B cell (primary cell): ENCODE measurements around the gene HS3ST6. TPM values are rescaled to one million over a fixed set of nuclear protein-coding genes. Genes with fewer than 3 reads are reported as not detected.

Experiments used
- ATAC-seq: fragments of 200-7000 bp; cut with Tn5 transposase; one replicate; pipeline ENCODE4 v1.10.0; 2021; ENCODE audit warnings: low read depth, mild to moderate bottlenecking, moderate number of reproducible peaks, moderate library complexity
- CTCF ChIA-PET: fragments of 350-600 bp; sonication (Branson Sonifier 250); formaldehyde crosslinking; loops from one replicate; lab custom pipeline; 2021; ENCODE audit warnings: antibody characterized with exemption, inconsistent platforms; lab: Charles Lee
- POLR2A ChIA-PET: fragments of 350-600 bp; sonication (Branson Sonifier 250); formaldehyde crosslinking; loops from one replicate; lab custom pipeline; 2021; ENCODE audit warnings: antibody characterized with exemption; lab: Charles Lee
- DNase-seq: peaks from one replicate; pipeline ENCODE4 v3.0.0; 2013
- H2AFZ ChIP-seq: 2 replicates; pipeline ENCODE4 v1.6.1; 2012; ENCODE audit warnings: mild to moderate bottlenecking, low read depth, low read length; ENCODE audit not compliant: insufficient read depth, poor library complexity, severe bottlenecking
- H3K27ac ChIP-seq, 2 donors: 1 replicate in 1 of 2; 2 replicates in 1 of 2; pipeline ENCODE4 v1.5.1; 2012 to 2013; ENCODE audit warnings: low read length in 2 of 2, mild to moderate bottlenecking in 2 of 2, moderate library complexity in 1 of 2
- H3K27me3 ChIP-seq, 4 experiments: fragments of 200-600 bp in 1 of 4; sonication (generic) in 1 of 4; replicated peaks in 1 of 4; 1 replicate in 2 of 4; 2 replicates in 2 of 4; pipeline versions ENCODE4 v1.6.1 to v1.7.0; 2013 to 2016; ENCODE audit warnings: low read length in 3 of 4, mild to moderate bottlenecking in 2 of 4, mixed read lengths in 1 of 4, moderate library complexity in 1 of 4; ENCODE audit not compliant: insufficient read depth in 4 of 4, control insufficient read depth in 3 of 4; ENCODE audit errors: control extremely low read depth in 1 of 4
- H3K36me3 ChIP-seq, 2 experiments: replicated peaks in 1 of 2; 1 replicate in 1 of 2; 2 replicates in 1 of 2; pipeline versions ENCODE4 v1.6.1 to v1.7.1; 2013; ENCODE audit warnings: low read length in 1 of 2; ENCODE audit not compliant: insufficient read depth in 2 of 2, control insufficient read depth in 1 of 2; ENCODE audit errors: control extremely low read depth in 1 of 2, extremely low read depth in 1 of 2
- H3K4me1 ChIP-seq, 2 donors: fragments of 200-600 bp in 1 of 2; sonication (generic) in 1 of 2; 1 replicate in 1 of 2; 2 replicates in 1 of 2; pipeline versions ENCODE4 v1.5.1 to v1.6.1; 2013 to 2017; ENCODE audit warnings: low read length in 2 of 2; ENCODE audit not compliant: control insufficient read depth in 2 of 2, insufficient read depth in 2 of 2
- H3K4me2 ChIP-seq: replicated peaks from 2 replicates; pipeline ENCODE3; 2012; ENCODE audit warnings: mild to moderate bottlenecking, low read depth, low read length; ENCODE audit not compliant: poor library complexity, severe bottlenecking
- H3K4me3 ChIP-seq, 5 experiments: fragments of 200-600 bp in 1 of 5; sonication (generic) in 1 of 5; 1 replicate in 3 of 5; 2 replicates in 2 of 5; pipeline versions ENCODE4 v1.5.1 to v1.7.0; 2011 to 2016; ENCODE audit warnings: low read length in 4 of 5, mild to moderate bottlenecking in 4 of 5, low read depth in 2 of 5, control low read depth in 1 of 5, moderate library complexity in 1 of 5; ENCODE audit not compliant: insufficient read depth in 1 of 5; ENCODE audit errors: control extremely low read depth in 1 of 5, extremely low read depth in 1 of 5
- H3K79me2 ChIP-seq: fragments of 200-600 bp; sonication (generic); one replicate; pipeline ENCODE4 v1.6.0; 2016; ENCODE audit warnings: low read length; ENCODE audit not compliant: control insufficient read depth, insufficient read depth
- H3K9ac ChIP-seq: fragments of 200-600 bp; sonication (generic); 2 replicates; pipeline ENCODE4 v1.6.1; 2017; ENCODE audit warnings: mild to moderate bottlenecking, low read length, moderate library complexity
- H3K9me3 ChIP-seq, 3 donors: one replicate each; pipeline versions ENCODE4 v1.6.1 to v1.7.1; 2013; ENCODE audit warnings: low read length in 2 of 3; ENCODE audit not compliant: control insufficient read depth in 2 of 3, insufficient read depth in 1 of 3; ENCODE audit errors: control extremely low read depth in 1 of 3
- H4K20me1 ChIP-seq: 2 replicates; pipeline ENCODE4 v1.6.0; 2012; ENCODE audit warnings: mild to moderate bottlenecking, low read length; ENCODE audit not compliant: insufficient read depth, control insufficient read depth, poor library complexity, severe bottlenecking
- H3K27ac Mint-ChIP-seq: one replicate; pipeline ENCODE4 v1.8.0; 2021; ENCODE audit warnings: mixed read lengths
- H3K27me3 Mint-ChIP-seq: one replicate; pipeline ENCODE4 v1.8.0; 2021; ENCODE audit warnings: mixed read lengths
- H3K4me1 Mint-ChIP-seq: one replicate; pipeline ENCODE4 v1.8.0; 2021; ENCODE audit warnings: mixed read lengths
- H3K4me3 Mint-ChIP-seq: one replicate; pipeline ENCODE4 v1.8.0; 2021; ENCODE audit warnings: mixed read lengths
- H3K9me3 Mint-ChIP-seq: one replicate; pipeline ENCODE4 v1.8.0; 2022; ENCODE audit warnings: mixed read lengths; ENCODE audit not compliant: insufficient read depth
- CTCF ChIP-seq: fragments of 200-600 bp; IDR thresholded peaks from one replicate; pipeline ENCODE4 v1.8.0; 2022; ENCODE audit warnings: antibody characterized with exemption, mild to moderate bottlenecking
- EZH2 ChIP-seq: IDR thresholded peaks from 2 replicates; pipeline ENCODE4 v1.6.1; 2012; ENCODE audit warnings: borderline replicate concordance, low read depth, mild to moderate bottlenecking, moderate library complexity, low read length; ENCODE audit not compliant: insufficient read depth, poor library complexity, severe bottlenecking
- WGBS: methylation state at CpG from one replicate; pipeline ENCODE4 v1.1.5; 2013; ENCODE audit warnings: missing lambda C conversion rate; ENCODE audit not compliant: insufficient coverage; 5-methylcytosine and 5-hydroxymethylcytosine counted together
- intact Hi-C: fragments of 100-400 bp; cut with micrococcal nuclease; formaldehyde crosslinking; loops from one replicate; pipeline ENCODE4 v1.10.0; 2022
- polyA plus RNA-seq: library from polyadenylated mRNA; depleted of rRNA; stranded (reverse); fragments of >200 nt; gene quantifications from 2 replicates; pipeline ENCODE4 v1.2.3, GENCODE V29; 2012
- total RNA-seq, 2 donors: library from RNA; stranded (reverse); fragments of 120-200 nt in 1 of 2; gene quantifications; 1 replicate in 1 of 2; 2 replicates in 1 of 2; pipeline versions ENCODE4 v1.2.3 to v1.2.4, GENCODE V29; 2013 to 2022

HS3ST6 gene
- total and polyA plus RNA-seq, 2 donors (not counting 1 experiment from before 2014, with no cell fraction given), result not detected

GRCh38 chr16:1938910-1939309 is 20.7 kb upstream of the HS3ST6 start:
- Histone ChIP-seq H3K4me3 (no peak overlapping the region), H3K9ac (no peak overlapping the region), H3K9me3 (no peaks in the 10 kb centered on the region), H3K4me2 (no peak overlapping the region), H2AFZ (no peak overlapping the region), H3K27me3 (no peaks in the 10 kb centered on the region), H3K27ac (no peak overlapping the region), H3K36me3 (peaks cover 0 to 12% of the 10 kb centered on the region in 2 experiments), H3K4me1 (peaks cover 14 to 18% of the 10 kb centered on the region in 2 donors), H3K79me2 (no peaks in the 10 kb centered on the region), H4K20me1 (no peaks in the 10 kb centered on the region)
- 96% methylated on average over 17 of the region's 17 CpGs for WGBS
- ATAC-seq (no peak), DNase-seq (no peak)
- no peak overlapping the region for H3K4me3 Mint-ChIP-seq
- peaks cover 21% of the 10 kb centered on the region for H3K4me1 Mint-ChIP-seq
- TF ChIP-seq CTCF (no peak), EZH2 (no peak)
- intact Hi-C loops, result no loop called here
- H3K27me3 Mint-ChIP-seq, result no peaks in the 10 kb centered on the region
- CTCF ChIA-PET, result no interaction called here
- H3K27ac Mint-ChIP-seq, result no peak overlapping the region
- no peaks in the 10 kb centered on the region for H3K9me3 Mint-ChIP-seq
- POLR2A ChIA-PET, result no interaction called here

GRCh38 chr16:1938316-1938715 is 20.1 kb upstream of the HS3ST6 start:
- Histone ChIP-seq H3K4me1 (peaks cover 11 to 13% of the 10 kb centered on the region in 2 donors), H3K9ac (no peak overlapping the region), H3K9me3 (no peaks in the 10 kb centered on the region), H2AFZ (no peak overlapping the region), H4K20me1 (no peaks in the 10 kb centered on the region), H3K4me2 (no peak overlapping the region), H3K36me3 (peaks cover 0 to 12% of the 10 kb centered on the region in 2 experiments), H3K27ac (no peak overlapping the region), H3K4me3 (peak overlapping the region in 1 of 5 experiments; percentile 3), H3K27me3 (no peaks in the 10 kb centered on the region), H3K79me2 (no peaks in the 10 kb centered on the region)
- Mint-ChIP-seq H3K27ac (no peak overlapping the region), H3K27me3 (no peaks in the 10 kb centered on the region), H3K4me1 (peaks cover 17% of the 10 kb centered on the region), H3K4me3 (no peak overlapping the region), H3K9me3 (no peaks in the 10 kb centered on the region)
- ChIA-PET CTCF (no interaction called here), POLR2A (no interaction called here)
- TF ChIP-seq CTCF (no peak), EZH2 (no peak)
- 96% methylated on average over 9 of the region's 10 CpGs for WGBS
- intact Hi-C loops, result no loop called here
- ATAC-seq (no peak), DNase-seq (no peak)
